Kidney glomerular epithelial cell (primary cell): ENCODE results near the gene NDUFV2.
"Not testable (repeated sequence)": the region's sequence is repeated elsewhere in the genome, so short reads cannot be mapped to it uniquely, and the experiment has no call there.

ENCODE experiments used
- DNase-seq: peaks from one replicate; lab custom pipeline; 2025; lab: John Stamatoyannopoulos, UW

The NDUFV2 gene

GRCh38 chr18:9102508-9103375, at the start of gene NDUFV2:
TSS of gene NDUFV2 (plus strand) at chr18:9102699. CDS start at chr18:9102744, 45 bp downstream.
- DNase-seq: peak; percentile 79

GRCh38 chr18:9053814-9054213, 48.7 kb upstream of the NDUFV2 start:
- DNase-seq: no peak

- peak; percentile 56 for DNase-seq
Measured at GRCh38 chr18:9055185-9055584, 47.3 kb upstream of the NDUFV2 start.

- no peak for DNase-seq
Measured at GRCh38 chr18:9055626-9056025, 46.9 kb upstream of the NDUFV2 start.

- DNase-seq: no peak
Measured at GRCh38 chr18:9057646-9058045, 44.9 kb upstream of the NDUFV2 start.

GRCh38 chr18:9058406-9058805, 44.1 kb upstream of the NDUFV2 start:
- no peak for DNase-seq

- no peak for DNase-seq
Measured at GRCh38 chr18:9062418-9062751, 40.1 kb upstream of the NDUFV2 start.

GRCh38 chr18:9065864-9066263, 36.6 kb upstream of the NDUFV2 start:
- no peak for DNase-seq

GRCh38 chr18:9066358-9066757, 36.1 kb upstream of the NDUFV2 start:
- no peak for DNase-seq

GRCh38 chr18:9066817-9067306, 35.6 kb upstream of the NDUFV2 start:
- DNase-seq: no peak

GRCh38 chr18:9067823-9068222, 34.7 kb upstream of the NDUFV2 start:
- no peak for DNase-seq

GRCh38 chr18:9068346-9068745, 34.2 kb upstream of the NDUFV2 start:
- peak; percentile 20 for DNase-seq

- no peak for DNase-seq
Measured at GRCh38 chr18:9069601-9070000, 32.9 kb upstream of the NDUFV2 start.

- DNase-seq: no peak
Measured at GRCh38 chr18:9070212-9070611, 32.3 kb upstream of the NDUFV2 start.

GRCh38 chr18:9079818-9080528, 22.5 kb upstream of the NDUFV2 start:
- DNase-seq: no peak

- no peak for DNase-seq
Measured at GRCh38 chr18:9081940-9082339, 20.6 kb upstream of the NDUFV2 start.

GRCh38 chr18:9082711-9083510, 19.6 kb upstream of the NDUFV2 start:
- no peak for DNase-seq

- no peak for DNase-seq
Measured at GRCh38 chr18:9086015-9086414, 16.5 kb upstream of the NDUFV2 start.

GRCh38 chr18:9086624-9087023, 15.9 kb upstream of the NDUFV2 start:
- DNase-seq: no peak

GRCh38 chr18:9087144-9087543, 15.4 kb upstream of the NDUFV2 start:
- DNase-seq: no peak

- DNase-seq: no peak
Measured at GRCh38 chr18:9088252-9088651, 14.2 kb upstream of the NDUFV2 start.

GRCh38 chr18:9088727-9089126, 13.8 kb upstream of the NDUFV2 start:
- not testable (repeated sequence) for DNase-seq
